Natural killer cell (primary cell): ENCODE results near the gene N4BP2L2. TPM values are rescaled to one million over a fixed set of nuclear protein-coding genes. Genes with fewer than 3 reads are reported as not detected.

Experiments used
- ATAC-seq, 3 donors: fragments of 150-1000 bp in 2 of 3; fragments of 200-7000 bp in 1 of 3; cut with Tn5 transposase; 1 replicate in 1 of 3; 2 replicates in 2 of 3; pipeline ENCODE4 v1.10.0; 2021; ENCODE audit warnings: mild to moderate bottlenecking in 2 of 3, moderate library complexity in 2 of 3
- DNase-seq, 2 donors: peaks; one replicate each; pipeline versions ENCODE4 v3.0.0 to v3.0.0-alpha.2; 2013 to 2021; ENCODE audit warnings: mixed read lengths in 1 of 2
- H3K27ac ChIP-seq: one replicate; pipeline ENCODE4 v1.5.1; 2013; ENCODE audit warnings: mild to moderate bottlenecking, low read length
- H3K27me3 ChIP-seq: one replicate; pipeline ENCODE4 v1.6.1; 2013; ENCODE audit warnings: low read length; ENCODE audit not compliant: control insufficient read depth, insufficient read depth
- H3K36me3 ChIP-seq: one replicate; pipeline ENCODE4 v1.6.1; 2013; ENCODE audit warnings: low read length; ENCODE audit not compliant: control insufficient read depth, insufficient read depth
- H3K4me1 ChIP-seq: one replicate; pipeline ENCODE4 v1.6.1; 2013; ENCODE audit warnings: low read length; ENCODE audit not compliant: control insufficient read depth, insufficient read depth
- H3K4me3 ChIP-seq: one replicate; pipeline ENCODE4 v1.5.1; 2013; ENCODE audit warnings: low read length
- H3K9me3 ChIP-seq: one replicate; pipeline ENCODE4 v1.6.1; 2013; ENCODE audit warnings: low read length; ENCODE audit not compliant: control insufficient read depth, insufficient read depth
- H3K27ac Mint-ChIP-seq, 2 donors: one replicate each; pipeline ENCODE4 v1.8.0; 2022; ENCODE audit warnings: mild to moderate bottlenecking in 2 of 2, mixed read lengths in 2 of 2, moderate library complexity in 1 of 2
- H3K27me3 Mint-ChIP-seq, 2 donors: one replicate each; pipeline ENCODE4 v1.8.0; 2022; ENCODE audit warnings: low read depth in 2 of 2, mixed read lengths in 2 of 2
- H3K36me3 Mint-ChIP-seq: one replicate; pipeline ENCODE4 v1.8.0; 2022; ENCODE audit warnings: mixed read lengths
- H3K4me1 Mint-ChIP-seq, 2 donors: one replicate each; pipeline ENCODE4 v1.8.0; 2022; ENCODE audit warnings: mixed read lengths in 2 of 2
- H3K4me3 Mint-ChIP-seq: one replicate; pipeline ENCODE4 v1.8.0; 2022; ENCODE audit warnings: mild to moderate bottlenecking, moderate library complexity, mixed read lengths
- H3K9me3 Mint-ChIP-seq, 2 donors: one replicate each; pipeline ENCODE4 v1.8.0; 2022; ENCODE audit warnings: mixed read lengths in 2 of 2
- WGBS: methylation state at CpG from one replicate; pipeline ENCODE4 v1.1.7; 2013; ENCODE audit warnings: missing lambda C conversion rate; ENCODE audit not compliant: insufficient coverage; 5-methylcytosine and 5-hydroxymethylcytosine counted together
- intact Hi-C: fragments of 100-400 bp; cut with micrococcal nuclease; formaldehyde crosslinking; loops from one replicate; pipeline ENCODE4 v1.14.2; 2022
- total RNA-seq, 4 donors: library from RNA; stranded (reverse); fragments of 120-200 nt in 1 of 4; gene quantifications; one replicate each; pipeline versions ENCODE4 v1.2.3 to v1.2.4, GENCODE V29; 2013 to 2022
- TF ChIP-seq, protein P1 (sequence below): fragments of 200-600 bp; IDR thresholded peaks from one replicate; pipeline ENCODE4 v1.8.0; 2022; ENCODE audit warnings: antibody characterized with exemption

The N4BP2L2 gene
- total RNA-seq, 3 donors from 2014 or later (not counting 1 experiment from before 2014, with no cell fraction given) = 195 to 247 (median 221) TPM

DNA sequence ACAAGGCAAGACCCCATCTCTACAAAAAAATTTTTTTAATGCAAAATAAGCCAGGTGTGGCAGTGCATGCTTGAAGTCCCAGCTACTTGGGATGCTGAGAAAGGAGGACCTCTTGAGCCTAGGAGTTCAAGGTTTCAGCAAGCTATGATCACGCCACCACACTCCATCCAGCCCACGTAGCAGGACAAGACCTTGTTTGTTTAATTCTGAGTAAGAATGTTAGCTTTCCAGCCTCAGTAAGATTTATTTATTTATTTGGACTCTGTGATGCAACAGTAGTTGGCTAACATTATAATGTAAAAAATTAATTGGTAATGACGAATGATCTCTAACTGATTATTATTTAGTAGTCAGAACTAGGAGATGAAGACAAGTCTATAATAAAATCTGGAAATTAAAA is 23.3 kb downstream of the N4BP2L2 start:
- Mint-ChIP-seq H3K27ac (no peak overlapping the region), H3K9me3 (no peaks in the 10 kb centered on the region), H3K36me3 (no peaks in the 10 kb centered on the region), H3K4me3 (no peak overlapping the region), H3K27me3 (no peaks in the 10 kb centered on the region), H3K4me1 (peaks cover 0 to 10% of the 10 kb centered on the region in 2 donors)
- no peak overlapping the region for H3K27ac ChIP-seq
- H3K36me3 ChIP-seq = peaks cover 50% of the 10 kb centered on the region
- H3K27me3 ChIP-seq = no peaks in the 10 kb centered on the region
- ATAC-seq (no peak), DNase-seq (no peak)
- intact Hi-C loops = no loop called here
- TF ChIP-seq, protein P1, sequence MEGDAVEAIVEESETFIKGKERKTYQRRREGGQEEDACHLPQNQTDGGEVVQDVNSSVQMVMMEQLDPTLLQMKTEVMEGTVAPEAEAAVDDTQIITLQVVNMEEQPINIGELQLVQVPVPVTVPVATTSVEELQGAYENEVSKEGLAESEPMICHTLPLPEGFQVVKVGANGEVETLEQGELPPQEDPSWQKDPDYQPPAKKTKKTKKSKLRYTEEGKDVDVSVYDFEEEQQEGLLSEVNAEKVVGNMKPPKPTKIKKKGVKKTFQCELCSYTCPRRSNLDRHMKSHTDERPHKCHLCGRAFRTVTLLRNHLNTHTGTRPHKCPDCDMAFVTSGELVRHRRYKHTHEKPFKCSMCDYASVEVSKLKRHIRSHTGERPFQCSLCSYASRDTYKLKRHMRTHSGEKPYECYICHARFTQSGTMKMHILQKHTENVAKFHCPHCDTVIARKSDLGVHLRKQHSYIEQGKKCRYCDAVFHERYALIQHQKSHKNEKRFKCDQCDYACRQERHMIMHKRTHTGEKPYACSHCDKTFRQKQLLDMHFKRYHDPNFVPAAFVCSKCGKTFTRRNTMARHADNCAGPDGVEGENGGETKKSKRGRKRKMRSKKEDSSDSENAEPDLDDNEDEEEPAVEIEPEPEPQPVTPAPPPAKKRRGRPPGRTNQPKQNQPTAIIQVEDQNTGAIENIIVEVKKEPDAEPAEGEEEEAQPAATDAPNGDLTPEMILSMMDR = no peak
- no peak overlapping the region for H3K4me3 ChIP-seq
- WGBS = 100% methylated on average over 2 of the region's 3 CpGs
- H3K9me3 ChIP-seq = no peaks in the 10 kb centered on the region
- H3K4me1 ChIP-seq = no peaks in the 10 kb centered on the region

DNA sequence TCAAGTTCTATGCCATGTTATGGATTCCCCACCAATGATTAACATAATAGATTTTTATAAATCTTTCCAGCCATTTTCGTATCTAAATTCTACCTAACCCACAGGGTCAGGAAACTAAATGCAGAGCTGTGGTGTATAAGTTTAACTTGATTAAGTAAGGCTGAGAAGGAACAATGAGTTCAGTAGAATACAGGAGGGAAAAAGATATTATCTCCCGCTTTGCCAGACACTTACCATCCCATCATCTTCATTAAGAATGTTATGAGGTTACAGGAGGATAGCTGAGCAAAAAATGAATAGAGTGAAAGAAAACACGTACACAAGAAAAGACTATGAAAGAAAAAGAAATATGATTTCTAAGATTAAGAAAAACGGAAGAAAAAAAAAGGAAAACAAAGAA is 27.1 kb downstream of the N4BP2L2 start:
- H3K27me3 Mint-ChIP-seq = no peaks in the 10 kb centered on the region
- H3K9me3 Mint-ChIP-seq = no peaks in the 10 kb centered on the region
- Histone ChIP-seq H3K27me3 (no peaks in the 10 kb centered on the region), H3K9me3 (no peaks in the 10 kb centered on the region), H3K4me1 (no peaks in the 10 kb centered on the region), H3K36me3 (peaks cover 33% of the 10 kb centered on the region), H3K4me3 (no peak overlapping the region), H3K27ac (no peak overlapping the region)
- DNase-seq = no peak
- no peak overlapping the region for H3K4me3 Mint-ChIP-seq
- intact Hi-C loops = no loop called here
- no peaks in the 10 kb centered on the region for H3K4me1 Mint-ChIP-seq
- no peak for ATAC-seq
- no CpG with 5 or more reads among the region's 4 CpGs for WGBS
- H3K27ac Mint-ChIP-seq = peak overlapping the region in 1 of 2 donors; percentile 3
- H3K36me3 Mint-ChIP-seq = no peaks in the 10 kb centered on the region
- TF ChIP-seq, protein P1 = no peak

DNA sequence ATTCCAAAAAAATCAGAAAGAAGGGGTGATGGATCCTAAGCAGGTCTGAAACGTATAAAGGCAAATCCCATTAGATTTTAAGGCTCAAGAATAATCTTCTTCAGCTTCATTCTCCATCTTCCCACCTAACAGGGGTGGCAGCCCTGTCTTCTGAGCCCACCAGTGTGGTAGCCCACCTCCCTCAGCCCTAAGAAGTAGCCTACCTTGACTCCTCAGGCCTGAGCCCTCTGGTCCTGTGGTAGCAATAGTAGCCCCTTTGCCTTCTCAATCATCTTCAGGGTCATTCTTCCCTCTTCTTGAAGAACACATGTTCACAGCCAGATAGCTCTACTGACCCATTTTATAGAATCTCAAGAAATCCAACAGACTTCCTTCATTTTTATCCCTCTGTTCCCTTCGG is 33.7 kb downstream of the N4BP2L2 start:
- DNase-seq (no peak), ATAC-seq (no peak)
- H3K4me3 Mint-ChIP-seq = no peak overlapping the region
- no peak overlapping the region for H3K27ac ChIP-seq
- H3K36me3 Mint-ChIP-seq = no peaks in the 10 kb centered on the region
- no peaks in the 10 kb centered on the region for H3K9me3 Mint-ChIP-seq
- intact Hi-C loops = no loop called here
- TF ChIP-seq, protein P1 = no peak
- H3K4me1 ChIP-seq = no peaks in the 10 kb centered on the region
- H3K36me3 ChIP-seq = peaks cover 17% of the 10 kb centered on the region
- H3K27me3 ChIP-seq = no peaks in the 10 kb centered on the region
- H3K9me3 ChIP-seq = no peaks in the 10 kb centered on the region
- no peak overlapping the region for H3K4me3 ChIP-seq
- H3K27ac Mint-ChIP-seq = peak overlapping the region in 1 of 2 donors; percentile 70
- H3K27me3 Mint-ChIP-seq = no peaks in the 10 kb centered on the region
- 95% methylated on average over 2 of the region's 2 CpGs for WGBS
- H3K4me1 Mint-ChIP-seq = peaks cover 2 to 19% of the 10 kb centered on the region in 2 donors

DNA sequence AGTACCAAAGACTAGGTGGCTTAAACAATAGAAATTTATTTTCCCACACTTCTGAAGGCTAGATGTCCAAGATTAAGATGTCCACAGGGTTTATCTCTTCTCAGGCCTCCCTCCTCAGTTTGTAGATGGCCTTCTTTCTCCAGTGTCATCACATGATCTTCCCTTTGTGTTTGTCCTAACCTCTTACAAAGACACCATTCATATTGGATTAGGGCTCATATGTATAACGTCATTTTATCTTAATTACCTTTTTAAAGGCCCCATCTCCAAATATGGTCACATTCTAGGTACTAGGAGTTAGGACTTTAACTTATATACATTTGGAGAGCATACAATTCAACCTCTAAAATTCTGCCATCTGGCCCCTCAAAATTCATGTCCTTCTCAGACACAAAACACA is 34.3 kb downstream of the N4BP2L2 start:
- peaks cover 17% of the 10 kb centered on the region for H3K36me3 ChIP-seq
- no CpG with 5 or more reads among the region's 1 CpG for WGBS
- no peaks in the 10 kb centered on the region for H3K27me3 Mint-ChIP-seq
- peak overlapping the region in 1 of 2 donors; percentile 70 for H3K27ac Mint-ChIP-seq
- intact Hi-C loops = no loop called here
- H3K27me3 ChIP-seq = no peaks in the 10 kb centered on the region
- DNase-seq (no peak), ATAC-seq (no peak)
- H3K9me3 Mint-ChIP-seq = no peaks in the 10 kb centered on the region
- TF ChIP-seq, protein P1 = no peak
- no peak overlapping the region for H3K27ac ChIP-seq
- H3K9me3 ChIP-seq = no peaks in the 10 kb centered on the region
- peaks cover 8 to 25% of the 10 kb centered on the region in 2 donors for H3K4me1 Mint-ChIP-seq
- no peak overlapping the region for H3K4me3 ChIP-seq
- H3K4me1 ChIP-seq = no peaks in the 10 kb centered on the region
- H3K36me3 Mint-ChIP-seq = no peaks in the 10 kb centered on the region
- no peak overlapping the region for H3K4me3 Mint-ChIP-seq
